Activated CD4-positive, alpha-beta T cell treated with anti-CD3 and anti-CD28 coated beads, Interleukin-2, amount 50 U/mL, for 24 hours (primary cell): ENCODE measurements around the gene COLEC12.
A peak's percentile ranks its signal among the peaks of the same experiment; 100 is the strongest.
"Not testable (repeated sequence)": the region's sequence is repeated elsewhere in the genome, so short reads cannot be mapped to it uniquely, and the experiment has no call there.

Experiments
- DNase-seq, 2 donors: peaks; one replicate each; pipeline ENCODE4 v3.0.0-alpha.2; 2020; ENCODE audit warnings: low read depth in 1 of 2, low spot score in 1 of 2

COLEC12 gene

DNA sequence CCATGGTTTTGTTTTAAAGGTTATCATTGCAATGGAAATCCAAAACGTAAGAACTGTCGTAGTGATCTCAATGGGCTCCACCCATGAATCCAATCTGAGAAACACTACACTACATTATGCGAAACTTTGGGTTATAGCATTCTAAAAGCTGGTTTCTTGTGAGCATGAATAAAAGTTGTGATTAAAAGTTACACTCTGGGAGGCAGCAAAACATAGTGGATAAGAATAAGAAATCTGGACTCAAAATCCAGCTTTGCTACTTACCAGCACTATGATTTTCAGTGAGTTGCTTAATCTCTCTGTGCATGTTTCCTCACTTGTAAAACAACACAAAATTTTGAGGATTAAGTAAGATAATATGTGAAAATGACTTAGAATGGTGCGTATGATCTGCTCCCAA, 207.0 kb downstream of the COLEC12 start:
- DNase-seq, result no peak

GRCh38 chr18:292271-292670, 208.2 kb downstream of the COLEC12 start:
- DNase-seq, result no peak

DNA sequence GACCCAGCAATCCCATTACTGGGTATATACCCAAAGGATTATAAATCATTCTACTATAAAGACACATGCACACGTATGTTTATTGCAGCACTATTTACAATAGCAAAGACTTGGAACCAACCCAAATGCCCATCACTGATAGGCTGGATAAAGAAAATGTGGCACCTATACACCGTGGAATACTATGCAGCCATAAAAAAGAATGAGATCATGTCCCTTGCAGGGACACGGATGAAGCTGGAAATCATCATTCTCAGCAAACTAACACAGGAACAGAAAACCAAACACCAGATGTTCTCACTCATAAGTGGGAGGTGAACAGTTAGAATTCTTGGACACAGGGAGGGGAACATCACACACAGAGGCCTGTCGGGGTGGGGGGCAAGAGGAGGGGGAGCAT, 210.5 kb downstream of the COLEC12 start:
- not testable (repeated sequence) for DNase-seq

GRCh38 chr18:289026-289425, 211.5 kb downstream of the COLEC12 start:
- DNase-seq, result no peak

GRCh38 chr18:286515-287310, 213.8 kb downstream of the COLEC12 start:
- no peak for DNase-seq

DNA sequence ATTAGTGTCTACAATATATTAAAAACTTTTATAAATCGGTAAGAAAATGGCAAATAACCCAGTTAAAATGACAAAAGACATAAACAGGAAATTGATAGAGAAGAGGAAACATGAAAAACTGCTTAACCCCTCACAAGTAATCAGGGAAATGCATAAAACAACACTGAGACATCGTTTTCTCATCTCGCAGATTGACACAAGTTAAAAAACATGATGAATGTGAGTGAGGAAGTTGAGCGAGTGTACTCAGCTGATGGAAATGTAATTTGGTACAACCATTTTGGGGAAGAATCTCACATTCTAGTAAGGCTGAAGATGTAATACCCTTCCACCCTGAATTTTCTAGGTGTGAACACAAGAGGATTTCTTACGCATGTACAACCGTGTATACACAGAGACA, 214.7 kb downstream of the COLEC12 start:
- no peak for DNase-seq

DNA sequence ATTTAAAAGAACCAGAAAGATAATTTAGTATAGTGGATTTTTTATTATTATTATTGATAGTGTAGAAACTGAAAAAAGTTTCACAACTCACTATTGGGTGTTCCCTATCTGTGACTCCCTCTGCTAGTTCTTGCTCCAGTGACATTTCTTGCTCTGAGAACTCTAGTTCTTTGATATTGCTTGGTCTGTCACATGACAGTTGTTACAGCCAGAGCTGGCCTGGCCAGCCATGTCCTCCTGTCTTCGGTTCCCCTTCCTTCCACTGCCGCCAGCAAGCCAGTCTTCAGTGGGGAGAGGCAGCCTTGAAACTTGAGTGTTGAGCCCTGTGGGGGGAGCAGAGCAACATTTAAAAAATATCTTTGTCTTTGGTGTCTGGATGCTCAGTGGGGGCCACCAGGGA, 225.0 kb downstream of the COLEC12 start:
- DNase-seq, result no peak

DNA sequence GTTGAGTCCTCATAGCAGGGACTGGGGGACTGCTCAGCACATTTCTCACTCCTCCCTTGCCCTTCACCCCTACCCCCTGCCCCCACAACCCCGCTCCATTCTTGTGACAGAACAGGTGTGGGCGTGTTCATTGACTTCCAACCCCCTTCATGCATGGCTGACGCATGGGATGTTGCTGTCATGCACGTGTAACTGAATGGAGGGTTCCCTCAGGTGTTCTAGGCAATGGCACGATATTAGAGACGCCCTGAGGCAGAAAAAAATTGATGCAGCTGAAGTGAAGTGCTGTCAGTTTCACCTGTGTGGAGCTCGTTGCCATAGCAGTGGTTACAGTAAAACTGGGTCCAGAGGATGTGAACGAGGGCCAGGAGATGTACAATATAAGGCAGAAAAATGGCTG, 226.2 kb downstream of the COLEC12 start:
- no peak for DNase-seq

DNA sequence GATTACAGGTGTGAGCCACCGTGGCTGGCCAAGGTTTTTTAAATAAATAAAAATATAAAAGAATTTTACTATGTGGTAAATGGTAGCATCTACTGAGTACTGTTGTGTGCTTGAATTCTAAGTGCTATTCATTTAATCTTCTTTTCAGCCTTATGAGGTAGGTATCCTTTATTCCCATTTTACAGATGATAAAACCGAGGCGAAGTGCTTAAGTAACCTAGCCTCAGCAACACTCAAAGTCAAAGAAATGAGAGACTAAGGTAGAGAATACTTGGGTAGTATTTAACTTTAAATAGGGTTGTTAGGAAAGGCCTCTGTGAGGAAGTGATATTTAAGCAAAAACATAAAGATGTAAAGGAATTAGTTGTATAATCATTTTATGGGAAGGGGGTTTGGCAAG, 227.0 kb downstream of the COLEC12 start:
- no peak for DNase-seq

GRCh38 chr18:272650-273049, 227.9 kb downstream of the COLEC12 start:
- DNase-seq, result no peak

DNA sequence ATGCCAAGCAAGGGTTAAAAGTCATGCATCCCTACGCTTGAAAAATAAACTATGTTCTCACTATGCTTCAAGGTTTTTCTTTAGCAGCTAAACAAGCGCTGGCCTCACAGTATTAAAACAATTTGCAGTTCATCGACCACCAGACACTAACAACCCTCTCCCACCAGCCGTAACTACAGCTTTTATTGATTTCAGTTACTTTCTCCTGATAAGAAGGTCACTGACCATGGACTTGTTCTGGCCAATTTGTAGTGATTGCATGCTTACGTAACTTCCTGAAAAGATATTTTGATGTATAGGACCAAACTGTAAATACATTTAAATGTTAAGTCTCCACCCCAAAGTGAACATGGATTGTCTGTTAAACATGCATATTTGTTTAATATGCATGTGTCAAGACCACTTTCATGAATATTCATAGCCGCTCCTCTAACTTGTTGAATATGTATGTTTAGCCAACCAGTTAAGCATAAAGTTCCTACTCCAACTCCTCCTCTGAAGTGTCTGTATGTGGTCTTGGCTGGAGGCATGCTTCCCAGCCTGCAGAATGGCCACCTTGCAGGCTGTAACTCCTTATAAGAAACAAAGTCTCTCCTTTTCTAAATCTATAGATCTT, 230.9 kb downstream of the COLEC12 start:
- DNase-seq, result no peak

GRCh38 chr18:267688-268552, 232.6 kb downstream of the COLEC12 start, which contains the start of gene THOC1:
TSS of gene THOC1 (minus strand) at chr18:268047. CDS start at chr18:268019, 28 bp downstream.
- peak; percentile 92 to 95 for DNase-seq

DNA sequence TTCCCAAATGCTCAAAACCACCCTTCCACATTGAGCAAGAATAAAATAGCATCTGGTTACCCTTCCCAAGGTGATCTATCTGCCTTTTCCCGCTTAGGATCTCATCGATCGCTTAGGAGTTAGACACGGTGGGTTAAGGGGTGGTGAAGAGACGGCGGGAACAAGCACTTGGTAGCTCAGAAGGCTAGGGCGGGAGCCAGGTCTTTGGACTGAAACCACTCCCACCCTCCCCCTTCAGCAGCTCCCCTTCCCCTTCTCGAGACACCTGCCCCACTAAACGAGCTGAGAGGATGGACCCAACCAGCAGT, 233.2 kb downstream of the COLEC12 start:
- no peak for DNase-seq
